Activated CD8-positive, alpha-beta memory T cell treated with anti-CD3 and anti-CD28 coated beads for 4 hours (primary cell): Measurements from ENCODE around the gene USB1.

Experiments used
- DNase-seq, 2 donors: peaks; one replicate each; pipeline ENCODE4 v3.0.0-alpha.2; 2020; ENCODE audit warnings: low read depth in 2 of 2

Gene USB1, protein sequence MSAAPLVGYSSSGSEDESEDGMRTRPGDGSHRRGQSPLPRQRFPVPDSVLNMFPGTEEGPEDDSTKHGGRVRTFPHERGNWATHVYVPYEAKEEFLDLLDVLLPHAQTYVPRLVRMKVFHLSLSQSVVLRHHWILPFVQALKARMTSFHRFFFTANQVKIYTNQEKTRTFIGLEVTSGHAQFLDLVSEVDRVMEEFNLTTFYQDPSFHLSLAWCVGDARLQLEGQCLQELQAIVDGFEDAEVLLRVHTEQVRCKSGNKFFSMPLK

DNA sequence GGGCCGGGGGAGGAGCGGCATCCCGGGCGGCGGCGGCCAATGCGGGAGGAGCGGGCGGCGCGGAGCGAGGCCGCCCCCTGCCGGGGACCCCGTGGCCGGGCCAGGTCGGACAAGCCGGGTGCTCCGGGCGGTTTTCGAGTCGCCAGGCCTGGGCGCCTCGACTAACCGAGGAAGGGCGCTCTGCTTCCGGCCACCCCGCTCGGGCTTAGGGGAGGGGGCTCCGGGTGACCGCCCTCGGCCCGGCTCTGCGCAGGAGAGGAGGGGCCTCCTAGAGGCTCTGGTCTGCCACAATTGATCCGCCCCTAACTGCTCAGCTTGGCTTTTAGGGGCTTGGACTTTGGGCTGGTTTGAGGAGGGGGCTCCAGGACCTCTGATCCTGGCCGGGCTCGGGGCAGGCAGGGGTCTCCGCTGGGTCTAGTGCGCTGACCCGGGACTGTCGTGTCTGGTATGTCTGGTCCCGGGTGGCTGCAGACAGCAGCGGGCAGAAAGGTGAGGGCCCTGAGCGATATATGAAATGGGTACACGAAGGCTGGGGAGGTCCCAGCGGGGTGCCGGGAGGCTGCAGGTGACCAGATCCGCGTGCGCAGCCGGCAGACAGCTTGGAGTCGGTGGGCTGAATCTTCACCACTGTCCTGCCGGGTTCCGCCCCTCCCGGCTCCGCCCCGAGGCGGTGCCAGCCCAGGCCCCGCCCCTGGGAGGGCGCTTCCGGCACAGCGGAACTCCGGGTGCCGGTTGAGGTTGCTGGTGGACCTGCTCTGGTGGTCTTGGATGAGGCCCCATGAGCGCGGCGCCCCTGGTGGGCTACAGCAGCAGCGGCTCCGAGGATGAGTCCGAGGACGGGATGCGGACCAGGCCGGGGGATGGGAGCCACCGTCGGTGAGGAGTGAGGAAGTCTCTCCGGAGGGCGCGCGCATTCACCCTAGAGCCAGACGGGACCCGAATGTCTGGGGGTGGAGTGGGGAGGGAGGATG is at the start of gene USB1:
Gene USB1, plus strand, starts transcription at position 702 of the 971 bp plus-strand sequence. Its CDS starts 77 bp downstream, at position 779.
- DNase-seq = peak; percentile 59 to 73

DNA sequence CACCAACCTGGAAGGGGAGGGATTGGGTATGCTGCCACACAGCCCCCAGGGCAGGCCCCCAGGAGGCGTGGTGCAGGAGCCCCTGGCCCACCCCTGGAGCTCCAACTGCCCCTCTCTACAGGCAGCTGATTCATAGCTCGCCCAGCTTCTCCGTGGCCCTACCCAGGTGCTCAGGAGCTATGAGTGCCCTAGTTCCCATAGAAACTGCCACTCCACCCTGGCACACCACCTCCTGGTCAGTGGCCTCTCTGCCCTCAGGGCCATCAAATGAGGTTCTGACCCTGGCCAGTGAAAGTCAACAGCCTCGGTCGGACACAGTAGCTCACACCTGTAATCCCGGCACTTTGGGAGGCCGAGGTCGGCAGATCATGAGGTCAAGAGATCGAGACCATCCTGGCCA is 48.3 kb upstream of the USB1 start:
- DNase-seq = no peak

DNA sequence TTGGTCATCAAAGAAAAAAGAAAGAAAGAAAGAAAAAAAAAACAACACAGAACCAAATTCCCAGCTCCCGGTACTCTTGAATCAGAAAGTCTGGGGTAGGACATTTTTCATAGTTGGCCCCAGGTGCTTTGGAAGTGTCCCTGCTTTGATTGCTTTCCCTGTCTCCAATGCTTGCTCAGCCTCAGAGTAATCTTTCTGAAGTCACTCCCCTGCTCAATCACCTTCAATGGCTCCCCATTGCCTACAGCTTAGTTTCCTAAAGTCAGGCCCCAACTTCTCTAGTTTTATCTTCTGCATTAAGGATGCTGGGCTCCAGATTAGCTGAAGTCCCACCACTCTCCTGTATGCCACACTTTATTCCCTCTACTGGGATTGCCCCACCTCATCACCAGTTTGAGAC is 47.4 kb upstream of the USB1 start:
- DNase-seq = no peak

DNA sequence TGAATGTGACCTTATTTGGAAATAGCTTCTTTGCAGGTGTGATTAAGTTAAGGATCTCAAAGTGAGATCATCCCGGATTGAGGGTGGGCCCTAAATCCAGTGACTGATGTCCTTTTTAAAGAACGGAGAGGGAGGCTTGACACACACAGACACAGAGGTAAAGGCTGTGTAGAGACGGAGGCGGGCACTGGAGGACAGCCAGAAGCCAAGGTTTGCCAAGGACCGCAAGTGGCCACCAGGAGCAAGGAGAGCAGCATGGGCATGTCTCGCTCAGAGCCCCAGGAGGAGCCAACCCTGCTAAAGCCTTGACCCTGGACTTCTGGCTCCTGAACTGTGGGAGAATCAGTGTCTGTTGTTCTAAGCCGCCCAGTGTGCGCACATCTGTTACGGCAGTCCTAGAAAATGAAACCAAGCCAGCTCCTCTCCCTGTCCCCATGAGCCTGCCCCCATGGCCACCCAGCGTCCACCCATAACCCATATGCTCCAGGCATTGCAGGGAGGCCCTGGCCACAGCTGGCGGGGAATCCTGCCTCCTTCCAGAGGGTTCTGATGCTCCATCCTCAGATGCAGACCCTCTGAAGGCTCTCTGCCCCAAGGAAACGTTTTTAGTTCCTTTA is 45.5 kb upstream of the USB1 start:
- DNase-seq = no peak

DNA sequence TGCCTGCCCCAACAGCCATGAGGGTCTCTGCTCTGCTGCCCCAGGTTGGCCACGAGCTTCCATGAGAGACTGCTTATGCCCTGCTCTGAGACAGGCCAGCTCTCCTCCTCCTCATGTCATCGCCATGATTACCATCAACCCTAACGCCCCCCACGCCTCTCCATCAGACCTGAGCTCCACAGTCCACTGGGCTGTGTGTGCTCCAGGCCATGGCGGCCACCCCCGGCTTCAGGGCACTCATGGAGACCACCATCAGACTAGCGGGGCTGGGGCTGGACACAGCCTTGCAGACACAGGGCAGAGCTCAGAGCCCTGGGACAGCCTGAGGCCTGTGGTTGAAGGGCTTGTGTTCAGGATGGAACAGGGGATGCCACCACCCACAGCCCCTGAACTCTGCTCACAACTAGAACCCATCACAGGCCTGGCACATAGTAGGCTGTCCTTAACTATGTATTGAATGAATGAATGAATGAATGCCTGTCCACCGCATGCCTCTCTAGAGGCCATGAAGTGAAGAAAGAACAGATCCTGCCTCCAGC is 44.9 kb upstream of the USB1 start:
- DNase-seq = no peak

DNA sequence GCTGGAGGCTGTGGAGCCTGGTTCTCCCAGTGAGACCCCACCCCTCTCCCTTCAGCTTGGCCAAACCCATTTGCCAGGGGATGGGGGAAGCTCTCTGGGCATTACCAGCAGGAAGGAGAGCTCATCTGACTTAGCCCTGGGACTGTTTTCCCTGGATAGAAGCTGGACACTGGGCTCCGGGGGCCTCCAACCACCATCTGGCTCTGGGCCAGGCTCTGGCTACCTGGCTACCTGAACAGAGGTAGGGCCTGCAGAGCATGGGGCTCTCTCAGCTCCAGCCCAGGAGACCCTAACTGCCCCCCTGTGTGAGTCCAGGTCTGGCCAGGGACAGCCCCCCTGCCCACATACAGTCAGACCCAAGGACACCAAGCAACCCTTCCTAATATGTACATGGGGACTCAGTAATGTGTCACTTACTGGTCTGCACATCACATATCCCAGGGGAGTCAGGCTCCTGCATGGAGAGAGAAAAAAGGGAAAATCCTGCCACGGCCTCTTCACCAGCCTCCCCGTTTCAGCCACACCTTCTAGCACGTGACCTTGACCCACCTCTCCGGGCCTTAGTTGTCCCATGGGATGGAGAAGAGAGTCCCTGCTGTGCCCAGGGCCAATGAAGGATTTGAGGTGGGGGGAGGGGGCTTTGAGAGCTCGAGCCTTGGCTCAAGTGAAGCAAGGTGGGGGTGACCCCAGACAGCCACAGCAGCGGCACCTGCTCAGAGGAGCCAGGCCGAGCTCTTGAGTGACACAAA is 44.1 kb upstream of the USB1 start:
- DNase-seq = no peak

DNA sequence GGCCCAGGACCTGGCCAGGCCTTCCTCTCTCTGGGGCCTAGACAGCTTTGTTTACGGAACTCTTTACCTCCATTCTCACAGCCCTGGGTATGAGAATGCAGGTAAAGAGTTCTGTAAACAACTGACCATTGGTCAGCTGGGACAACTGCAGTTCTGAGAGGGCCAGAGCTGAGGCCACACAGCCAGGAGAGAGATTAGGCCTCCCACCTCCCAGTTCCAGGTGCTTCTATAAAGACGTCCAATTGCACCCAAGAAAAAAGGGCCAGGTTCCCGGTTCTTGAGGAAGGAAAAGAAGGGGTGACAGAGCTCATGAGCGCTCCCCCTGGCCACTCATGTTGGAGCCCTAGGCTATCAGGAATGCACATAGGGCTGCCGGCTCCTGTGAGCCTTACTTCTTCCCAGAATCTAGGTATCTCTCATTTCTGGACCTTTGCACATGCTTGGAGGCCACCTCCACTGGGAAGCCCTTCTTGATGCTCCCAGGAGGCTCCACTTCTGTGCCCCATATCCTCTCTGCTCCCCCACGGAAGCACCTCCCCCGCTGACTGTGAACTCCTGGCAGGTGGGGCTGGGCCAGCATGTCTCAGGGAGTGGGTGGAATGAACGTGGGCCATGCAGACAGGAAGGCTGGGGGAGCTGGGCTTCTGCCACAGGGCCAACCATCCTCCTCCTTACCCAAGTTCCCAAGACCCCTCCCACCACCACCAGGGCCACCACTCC is 43.4 kb upstream of the USB1 start:
- no peak for DNase-seq

DNA sequence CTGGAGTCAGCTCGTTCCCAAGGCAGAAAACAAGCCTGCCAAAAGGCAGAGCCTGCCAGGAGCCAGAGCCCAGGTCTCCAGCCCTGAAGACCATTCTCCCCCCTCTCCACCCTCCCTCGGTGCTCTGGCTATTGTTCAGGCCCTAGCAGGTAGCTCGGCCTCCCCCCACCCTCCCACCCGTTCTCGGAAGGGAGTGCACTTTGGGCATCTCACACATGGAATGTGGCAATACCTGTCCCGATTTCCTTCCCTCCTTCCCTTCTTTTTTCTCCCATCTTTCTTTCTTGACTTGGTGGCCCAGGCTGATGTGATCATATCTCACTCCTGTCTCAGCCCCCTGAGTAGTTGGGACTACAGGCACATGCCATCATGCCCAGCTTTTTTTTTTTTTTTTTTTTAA is 42.7 kb upstream of the USB1 start:
- no peak for DNase-seq

DNA sequence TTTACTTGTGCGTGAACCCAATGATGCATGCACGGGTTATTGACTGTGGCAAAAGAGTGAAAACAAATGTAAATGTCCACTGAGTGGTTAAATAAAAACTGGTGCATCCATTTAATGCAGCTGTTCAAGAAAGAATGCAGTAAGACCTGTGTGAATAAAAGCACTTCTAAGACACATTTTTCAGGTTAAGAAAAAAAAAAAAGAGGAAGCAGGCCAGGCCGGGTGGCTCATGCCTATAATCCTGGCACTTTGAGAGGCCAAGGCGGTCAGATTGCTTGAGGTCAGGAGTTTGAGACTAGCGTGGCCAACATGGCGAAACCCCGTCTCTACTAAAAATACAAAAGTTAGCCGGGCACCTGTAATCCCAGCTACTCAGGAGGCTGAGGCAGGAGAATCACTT is 42.1 kb upstream of the USB1 start:
- no peak for DNase-seq

DNA sequence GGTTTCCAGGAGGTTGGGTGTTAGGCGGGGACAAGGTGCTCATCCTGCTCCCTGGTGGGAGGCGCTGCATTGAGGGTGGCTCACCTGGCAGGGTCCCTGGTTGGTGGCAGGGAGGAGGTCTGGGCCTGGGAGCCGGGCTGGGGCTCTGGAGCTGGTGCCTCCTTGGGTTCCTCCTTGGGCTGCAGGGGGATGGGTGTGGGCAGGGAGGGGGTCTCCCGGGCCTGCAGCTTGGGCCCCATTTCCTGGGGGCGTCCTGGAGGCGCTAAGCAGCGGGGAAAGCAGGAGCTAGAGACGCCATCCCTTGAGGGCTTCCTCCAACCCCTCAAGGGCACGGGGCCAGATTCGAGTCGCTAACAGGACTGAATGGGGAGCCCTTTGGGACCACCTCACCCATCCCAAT is 41.4 kb upstream of the USB1 start:
- DNase-seq = no peak

DNA sequence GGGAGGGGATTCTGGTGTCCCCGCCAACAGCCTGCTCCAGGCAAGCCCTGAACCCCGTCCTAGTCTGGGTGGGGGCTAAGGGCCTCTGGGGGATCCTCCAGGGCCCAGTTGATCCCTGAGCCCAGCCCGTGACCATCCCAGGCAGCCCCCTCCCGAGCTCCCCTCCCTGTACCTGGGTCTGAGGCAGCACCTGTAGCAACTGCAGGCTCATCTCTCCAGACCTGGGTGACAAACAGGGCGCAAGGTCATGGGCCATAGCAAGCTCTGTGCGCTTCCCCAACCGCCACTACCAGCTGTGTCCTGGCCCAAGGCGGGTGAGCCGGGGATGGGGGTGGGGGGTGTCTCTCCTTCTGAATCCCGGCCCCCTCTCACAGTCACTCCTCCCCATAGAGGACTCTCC is 40.9 kb upstream of the USB1 start:
- no peak for DNase-seq

DNA sequence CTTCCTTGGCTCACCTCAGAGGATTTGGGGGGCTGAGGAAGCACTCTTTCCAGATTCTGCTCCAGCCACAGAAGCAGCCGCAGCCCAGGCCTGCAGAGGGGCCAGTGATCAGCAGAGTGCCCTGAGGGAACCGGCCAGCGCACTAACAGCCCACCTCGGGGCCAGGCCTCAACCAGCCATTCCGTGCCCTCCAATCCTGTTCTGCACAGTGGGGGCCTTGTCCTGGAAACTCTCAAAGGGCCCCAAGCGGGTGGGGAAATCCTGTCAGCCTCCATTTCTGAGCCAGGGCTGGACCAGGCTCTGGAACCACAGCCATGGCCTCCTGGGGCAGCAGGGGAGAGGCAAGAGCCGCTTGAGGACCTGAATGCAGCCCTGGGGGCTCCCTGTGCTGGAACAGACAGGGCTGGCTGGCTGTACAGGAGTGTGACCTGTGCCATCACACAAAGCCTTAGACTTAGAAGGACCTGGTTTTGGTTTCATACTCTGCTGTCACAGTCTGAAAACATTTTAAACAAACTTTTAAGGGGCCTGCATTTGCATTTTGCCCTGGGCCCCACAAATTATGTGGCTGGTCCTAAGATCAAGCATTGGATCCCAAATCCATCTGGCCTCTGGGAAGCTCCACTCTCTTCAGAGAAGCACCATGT is 40.3 kb upstream of the USB1 start:
- DNase-seq = no peak

DNA sequence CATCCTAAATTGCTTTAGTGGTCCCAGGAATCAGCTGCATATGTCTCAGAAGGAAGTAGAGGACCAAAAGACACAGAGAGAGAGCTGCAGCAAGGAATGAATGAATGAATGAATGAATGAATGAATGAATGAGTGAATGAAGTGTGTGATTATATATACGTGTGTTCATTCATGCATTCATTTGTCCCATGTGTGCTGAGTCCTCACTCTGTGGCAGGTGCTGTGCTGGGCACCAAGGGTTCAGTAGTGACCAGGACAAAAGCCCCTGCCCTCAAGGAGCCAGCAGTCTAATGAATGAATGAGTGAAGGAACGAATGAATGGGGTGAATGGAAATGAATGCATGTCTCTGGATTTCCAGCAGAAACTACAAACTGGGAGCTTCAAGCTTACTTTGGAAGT is 39.7 kb upstream of the USB1 start:
- DNase-seq = no peak

DNA sequence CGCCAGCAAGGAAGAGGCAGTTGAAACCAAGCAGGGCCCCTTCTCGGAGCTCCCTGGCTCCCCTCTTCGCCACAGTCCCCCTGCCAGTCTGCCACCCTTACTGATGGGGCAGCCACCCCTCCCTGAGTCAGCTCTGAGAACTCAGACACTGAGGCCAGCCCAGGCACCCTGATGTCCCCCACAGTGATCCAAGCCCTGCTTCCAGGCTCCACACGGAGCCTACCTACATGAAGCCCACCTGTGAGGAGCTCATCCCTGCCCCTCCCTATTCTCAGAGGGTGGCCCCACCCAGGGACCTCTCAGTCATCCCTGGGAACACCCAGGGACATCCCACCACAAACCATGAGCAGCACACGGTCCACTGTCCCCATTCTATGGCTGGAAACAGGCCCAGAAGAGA is 39.2 kb upstream of the USB1 start:
- no peak for DNase-seq

DNA sequence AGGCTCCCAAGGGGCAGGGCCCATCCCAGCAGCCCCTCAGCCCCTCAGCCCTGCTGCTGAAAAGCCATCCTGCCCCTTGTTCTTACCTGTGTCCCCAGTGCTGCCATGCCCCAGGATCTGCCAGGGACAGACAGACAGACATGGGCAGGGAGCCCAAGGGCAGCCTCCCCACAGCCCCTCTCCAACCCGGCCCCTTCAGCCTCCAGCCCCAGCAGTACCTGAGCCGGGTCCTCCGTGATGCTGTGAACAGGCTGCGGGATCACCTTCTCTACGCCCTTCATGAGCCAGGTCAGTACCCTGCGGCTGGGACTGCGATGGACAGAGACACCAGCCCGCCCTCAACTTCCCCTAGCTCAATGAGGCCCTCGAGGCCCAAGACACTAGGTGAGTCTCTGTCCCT is 38.5 kb upstream of the USB1 start:
- DNase-seq = no peak

DNA sequence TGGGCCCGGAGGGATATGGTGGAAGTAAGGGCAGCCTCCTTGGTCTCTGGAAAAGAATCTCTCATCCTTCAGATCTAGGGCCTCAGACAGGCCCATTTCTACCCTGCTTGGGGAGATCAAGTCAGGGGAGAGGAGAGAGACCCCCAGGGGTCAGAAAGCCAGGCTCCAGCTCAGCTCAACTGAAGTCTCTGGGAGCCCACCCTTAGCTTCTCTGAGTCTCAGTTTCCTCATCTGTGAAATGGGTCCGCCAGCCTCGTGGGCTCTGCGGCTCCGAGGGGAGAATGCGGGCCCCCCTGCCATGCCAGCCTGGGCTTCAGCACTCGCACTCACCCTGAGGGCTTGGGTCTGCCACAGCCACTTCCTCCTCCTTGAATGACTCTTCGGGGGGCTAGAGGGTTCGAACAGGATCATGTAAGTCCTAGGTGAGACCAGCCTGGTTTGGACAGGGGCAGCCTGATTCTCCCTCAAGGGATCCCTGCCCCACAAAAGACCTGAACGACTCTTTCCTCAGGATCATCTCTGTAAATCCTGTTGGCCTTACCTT is 37.0 kb upstream of the USB1 start:
- no peak for DNase-seq

DNA sequence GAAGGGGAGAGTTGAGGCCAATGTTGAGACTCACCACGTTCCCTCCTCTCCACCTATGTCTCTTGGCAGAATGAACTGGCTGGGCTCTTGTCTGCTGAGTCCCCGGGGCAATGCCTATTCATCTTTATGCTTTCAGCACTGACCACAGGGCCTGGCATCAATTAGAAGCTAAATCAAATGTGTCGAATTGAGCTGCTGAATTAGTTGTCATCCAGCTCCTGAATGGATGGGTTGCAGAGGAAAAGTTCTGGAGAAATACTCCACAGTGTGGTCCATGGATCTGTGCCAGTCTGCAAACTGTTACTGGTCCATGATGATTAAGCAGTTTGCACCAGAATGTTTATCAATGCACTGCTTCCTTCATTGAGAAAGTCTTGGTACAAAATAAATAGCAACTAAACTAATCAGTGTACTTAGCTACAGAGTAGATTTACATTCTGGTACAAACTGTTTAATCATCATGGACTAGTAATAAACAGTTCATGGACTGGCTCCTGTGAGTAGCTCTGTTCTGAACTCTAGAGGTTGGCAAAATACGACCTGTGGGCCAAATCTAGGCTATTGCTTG is 34.9 kb upstream of the USB1 start:
- DNase-seq = no peak

DNA sequence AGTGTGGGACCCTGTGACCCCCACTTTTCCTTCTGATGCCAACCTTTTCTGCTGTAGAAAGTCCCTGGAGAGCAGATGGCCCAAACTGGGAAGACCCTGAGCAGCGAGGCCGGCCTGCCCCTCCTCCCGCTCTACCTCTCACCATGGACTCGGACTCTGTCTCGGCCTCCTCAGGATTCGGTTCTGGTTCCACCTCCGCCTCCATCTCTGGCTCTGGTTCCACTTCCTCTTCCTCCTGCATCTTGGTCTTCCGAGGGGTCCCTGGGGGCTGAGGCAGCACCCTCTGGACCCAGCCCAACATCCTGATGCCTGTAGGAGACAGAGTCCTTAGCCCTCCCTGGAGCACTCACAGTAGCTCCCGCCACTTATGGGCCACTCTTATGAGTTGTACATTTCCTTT is 34.2 kb upstream of the USB1 start:
- DNase-seq = no peak

DNA sequence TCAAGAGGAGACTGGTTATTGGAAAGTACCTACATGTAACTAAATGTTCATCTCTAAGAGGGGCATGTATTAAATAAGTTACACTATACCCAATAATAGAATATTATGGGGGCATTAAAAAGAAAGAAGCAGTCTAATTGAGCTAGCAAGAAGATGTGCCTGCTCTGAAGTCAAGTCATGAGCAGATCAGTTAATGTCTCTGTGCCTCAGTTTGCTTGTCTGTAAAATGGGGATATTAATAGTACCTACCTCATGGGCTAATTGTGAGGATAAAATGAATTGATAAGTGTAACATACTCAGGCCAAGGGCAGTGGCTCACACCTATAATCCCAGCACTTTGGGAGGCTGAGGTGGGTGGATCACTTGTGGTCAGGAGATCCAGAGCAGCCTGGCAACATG is 33.3 kb upstream of the USB1 start:
- DNase-seq = no peak
